ENCODE results near the gene NOBOX.

DNA sequence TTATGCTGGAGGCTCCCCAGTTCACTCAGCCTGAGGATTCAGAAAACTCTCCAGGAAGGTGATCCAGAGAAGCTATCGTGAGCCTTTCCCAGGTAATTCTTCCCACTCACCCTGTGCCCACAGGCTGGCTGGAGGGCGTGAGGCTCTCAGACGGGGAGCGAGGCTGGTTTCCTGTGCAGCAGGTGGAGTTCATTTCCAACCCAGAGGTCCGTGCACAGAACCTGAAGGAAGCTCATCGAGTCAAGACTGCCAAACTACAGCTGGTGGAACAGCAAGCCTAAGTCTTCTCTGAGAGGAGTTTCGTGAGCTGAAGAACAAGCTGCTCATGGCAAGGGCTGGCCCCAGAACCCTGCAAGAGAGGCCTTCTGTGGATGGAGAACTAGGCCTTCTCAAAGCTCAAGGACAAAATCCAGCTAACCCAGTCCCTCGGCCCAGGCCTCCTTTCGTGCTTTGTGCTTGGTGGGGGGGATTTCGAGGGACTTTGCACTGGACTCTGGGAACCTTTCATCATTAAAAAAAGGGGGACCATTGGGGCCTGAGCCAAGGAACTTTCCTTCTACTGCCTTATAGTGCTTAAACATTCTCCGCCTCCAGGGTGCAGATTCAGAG lies 23.6 kb downstream of the NOBOX start:
- TF ChIP-seq EZH2phosphoT487 (IDR thresholded peaks at IDR 0.05; ENCODE audit: borderline replicate concordance, low read length) (no peak), EZH2 (IDR thresholded peaks at IDR 0.05; ENCODE audit: low read length, unreplicated experiment) (no peak)
- TF ChIP-seq, protein P1, sequence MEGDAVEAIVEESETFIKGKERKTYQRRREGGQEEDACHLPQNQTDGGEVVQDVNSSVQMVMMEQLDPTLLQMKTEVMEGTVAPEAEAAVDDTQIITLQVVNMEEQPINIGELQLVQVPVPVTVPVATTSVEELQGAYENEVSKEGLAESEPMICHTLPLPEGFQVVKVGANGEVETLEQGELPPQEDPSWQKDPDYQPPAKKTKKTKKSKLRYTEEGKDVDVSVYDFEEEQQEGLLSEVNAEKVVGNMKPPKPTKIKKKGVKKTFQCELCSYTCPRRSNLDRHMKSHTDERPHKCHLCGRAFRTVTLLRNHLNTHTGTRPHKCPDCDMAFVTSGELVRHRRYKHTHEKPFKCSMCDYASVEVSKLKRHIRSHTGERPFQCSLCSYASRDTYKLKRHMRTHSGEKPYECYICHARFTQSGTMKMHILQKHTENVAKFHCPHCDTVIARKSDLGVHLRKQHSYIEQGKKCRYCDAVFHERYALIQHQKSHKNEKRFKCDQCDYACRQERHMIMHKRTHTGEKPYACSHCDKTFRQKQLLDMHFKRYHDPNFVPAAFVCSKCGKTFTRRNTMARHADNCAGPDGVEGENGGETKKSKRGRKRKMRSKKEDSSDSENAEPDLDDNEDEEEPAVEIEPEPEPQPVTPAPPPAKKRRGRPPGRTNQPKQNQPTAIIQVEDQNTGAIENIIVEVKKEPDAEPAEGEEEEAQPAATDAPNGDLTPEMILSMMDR (conservative IDR thresholded peaks at IDR 0.05; ENCODE audit: low read depth, low read length) = no peak

Measured in PC-3 (cell line).